ENCODE measurements around the gene PALS2. TPM values are rescaled to one million over a fixed set of nuclear protein-coding genes. Genes with fewer than 3 reads are reported as not detected.

PALS2 gene
- total RNA-seq, 1 experiment from 2014 or later, result 42.4 TPM

DNA sequence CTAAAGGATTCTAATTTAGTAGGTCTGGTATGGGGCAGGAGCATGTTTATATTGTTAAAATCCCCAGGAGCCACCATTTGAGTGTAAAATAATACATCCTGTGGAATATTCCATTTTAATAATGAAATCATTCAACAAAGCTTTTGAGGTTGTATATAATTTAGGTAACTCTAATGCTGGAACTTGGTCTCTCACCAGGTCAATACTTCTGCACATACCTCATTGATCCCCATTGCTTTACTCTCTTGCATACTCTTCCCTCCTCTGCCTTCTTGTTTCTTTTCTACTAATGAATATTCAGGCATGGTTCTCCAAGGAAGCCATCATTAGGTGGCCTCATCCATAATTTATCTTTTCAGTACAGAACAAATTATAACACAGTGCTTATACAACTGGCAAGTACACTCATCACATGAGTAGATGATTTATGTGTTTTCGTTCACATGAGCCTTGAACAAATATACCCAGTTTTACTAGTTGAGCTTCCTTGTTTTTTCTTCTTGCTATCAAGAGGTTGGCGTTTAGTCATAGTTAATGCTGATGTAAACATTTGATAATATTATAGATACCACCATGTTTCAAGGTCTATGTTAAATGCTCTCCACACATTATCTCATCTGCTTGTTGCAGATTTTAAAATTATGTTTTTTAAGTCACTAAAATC is 7.2 kb downstream of the PALS2 start:
- peaks cover 83% of the 10 kb centered on the region for H3K79me2 ChIP-seq (ENCODE audit: low read depth)
- H3K4me1 ChIP-seq (replicated peaks; ENCODE audit: insufficient read depth), result peaks cover 27% of the 10 kb centered on the region
- H2AFZ ChIP-seq, result no peak overlapping the region
- H3K4me2 ChIP-seq, result peak overlapping the region; percentile 20; the same call in 1 of the 2 replicates
- H3K36me3 ChIP-seq (ENCODE audit: low read depth), result no peaks in the 10 kb centered on the region
- no peak for TF ChIP-seq EZH2 (IDR thresholded peaks at IDR 0.05; ENCODE audit: low read depth)
- TF ChIP-seq, protein P1, sequence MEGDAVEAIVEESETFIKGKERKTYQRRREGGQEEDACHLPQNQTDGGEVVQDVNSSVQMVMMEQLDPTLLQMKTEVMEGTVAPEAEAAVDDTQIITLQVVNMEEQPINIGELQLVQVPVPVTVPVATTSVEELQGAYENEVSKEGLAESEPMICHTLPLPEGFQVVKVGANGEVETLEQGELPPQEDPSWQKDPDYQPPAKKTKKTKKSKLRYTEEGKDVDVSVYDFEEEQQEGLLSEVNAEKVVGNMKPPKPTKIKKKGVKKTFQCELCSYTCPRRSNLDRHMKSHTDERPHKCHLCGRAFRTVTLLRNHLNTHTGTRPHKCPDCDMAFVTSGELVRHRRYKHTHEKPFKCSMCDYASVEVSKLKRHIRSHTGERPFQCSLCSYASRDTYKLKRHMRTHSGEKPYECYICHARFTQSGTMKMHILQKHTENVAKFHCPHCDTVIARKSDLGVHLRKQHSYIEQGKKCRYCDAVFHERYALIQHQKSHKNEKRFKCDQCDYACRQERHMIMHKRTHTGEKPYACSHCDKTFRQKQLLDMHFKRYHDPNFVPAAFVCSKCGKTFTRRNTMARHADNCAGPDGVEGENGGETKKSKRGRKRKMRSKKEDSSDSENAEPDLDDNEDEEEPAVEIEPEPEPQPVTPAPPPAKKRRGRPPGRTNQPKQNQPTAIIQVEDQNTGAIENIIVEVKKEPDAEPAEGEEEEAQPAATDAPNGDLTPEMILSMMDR (conservative IDR thresholded peaks at IDR 0.05), result no peak
- no peak overlapping the region for H3K4me3 ChIP-seq
- H3F3A ChIP-seq (ENCODE audit: insufficient read depth, low read depth), result peaks cover 10% of the 10 kb centered on the region; the same call in 1 of the 2 replicates
- no peaks in the 10 kb centered on the region; the same call in 1 of the 2 replicates for H3K9me3 ChIP-seq (ENCODE audit: insufficient read depth, low read depth)
- no peaks in the 10 kb centered on the region for H3K9me2 ChIP-seq (ENCODE audit: insufficient read depth)
- ChIA-PET POLR2A (ENCODE audit: unreplicated experiment) (interaction anchor here (0.6 kb wide), 1 partner anchor 138 kb away, joined by 3 read pairs; no protein-coding TSS in a partner anchor), CTCF (interaction anchor here (0.5 to 0.6 kb wide), 2 partner anchors 123 to 516 kb away, joined by 3 read pairs; no protein-coding TSS in a partner anchor)
- peak in 1 of 2 experiments; percentile 95 for DNase-seq
- peaks cover 19% of the 10 kb centered on the region for H4K20me1 ChIP-seq (ENCODE audit: insufficient read depth)
- intact Hi-C loops (cut with micrococcal nuclease; ENCODE audit: unreplicated experiment), result no loop called here
- no peaks in the 10 kb centered on the region for H3K27me3 ChIP-seq (ENCODE audit: insufficient read depth, low read depth)
- H3K27ac ChIP-seq, result peak overlapping the region; percentile 15; the same call in 1 of the 2 replicates
- no TSS peak for BruUV-seq (replicated peaks)

DNA sequence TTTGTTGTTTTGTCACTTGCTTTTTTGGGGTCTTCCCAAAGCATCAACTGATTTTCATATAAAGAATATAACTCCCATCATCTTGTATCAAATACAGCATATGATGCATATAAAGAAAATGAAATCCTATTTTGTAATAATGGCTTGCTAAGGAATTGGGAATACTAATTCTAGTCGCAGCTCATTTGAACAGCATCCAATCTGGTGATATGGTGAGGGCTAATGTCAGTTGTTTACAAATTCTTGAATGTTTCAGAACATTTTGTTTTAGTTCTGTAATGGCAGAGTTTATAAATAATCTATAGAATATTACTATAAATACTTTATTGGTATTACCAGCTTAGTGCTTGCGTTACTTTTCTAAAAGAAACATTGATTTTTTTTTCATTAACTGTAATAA is 8.9 kb downstream of the PALS2 start:
- Histone ChIP-seq H3K79me2 (ENCODE audit: low read depth) (peaks cover 83% of the 10 kb centered on the region), H3K4me3 (no peak overlapping the region), H2AFZ (no peak overlapping the region), H3K4me1 (replicated peaks; ENCODE audit: insufficient read depth) (peaks cover 20% of the 10 kb centered on the region), H3K36me3 (ENCODE audit: low read depth) (no peaks in the 10 kb centered on the region), H3K9me2 (ENCODE audit: insufficient read depth) (no peaks in the 10 kb centered on the region), H4K20me1 (ENCODE audit: insufficient read depth) (peaks cover 10% of the 10 kb centered on the region; the same call in 1 of the 2 replicates), H3K9me3 (ENCODE audit: insufficient read depth, low read depth) (no peaks in the 10 kb centered on the region; the same call in 1 of the 2 replicates), H3K27me3 (ENCODE audit: insufficient read depth, low read depth) (no peaks in the 10 kb centered on the region), H3K27ac (no peak overlapping the region), H3F3A (ENCODE audit: insufficient read depth, low read depth) (peaks cover 10% of the 10 kb centered on the region; the same call in 1 of the 2 replicates), H3K4me2 (no peak overlapping the region)
- BruUV-seq (replicated peaks), result no TSS peak
- no peak for DNase-seq
- POLR2A ChIA-PET (ENCODE audit: unreplicated experiment), result no interaction called here
- CTCF ChIA-PET, result no interaction called here
- intact Hi-C loops (cut with micrococcal nuclease; ENCODE audit: unreplicated experiment), result no loop called here
- no peak for TF ChIP-seq EZH2 (IDR thresholded peaks at IDR 0.05; ENCODE audit: low read depth)
- TF ChIP-seq, protein P1 (conservative IDR thresholded peaks at IDR 0.05), result no peak

- BruUV-seq (replicated peaks), result no TSS peak
Observed at GRCh38 chr7:24587853-24588252, 14.6 kb downstream of the PALS2 start.

More at GRCh38 chr7:24587853-24588252, 14.6 kb downstream of the PALS2 start:
- Histone ChIP-seq H3K9me2 (ENCODE audit: insufficient read depth) (no peaks in the 10 kb centered on the region), H3K36me3 (ENCODE audit: low read depth) (no peaks in the 10 kb centered on the region), H3K27ac (no peak overlapping the region), H3K4me1 (replicated peaks; ENCODE audit: insufficient read depth) (no peaks in the 10 kb centered on the region), H3K4me3 (no peak overlapping the region), H2AFZ (no peak overlapping the region), H3K27me3 (ENCODE audit: insufficient read depth, low read depth) (no peaks in the 10 kb centered on the region), H3F3A (ENCODE audit: insufficient read depth, low read depth) (no peaks in the 10 kb centered on the region), H3K4me2 (no peak overlapping the region), H4K20me1 (ENCODE audit: insufficient read depth) (peaks cover 11% of the 10 kb centered on the region), H3K79me2 (ENCODE audit: low read depth) (peaks cover 79% of the 10 kb centered on the region), H3K9me3 (ENCODE audit: insufficient read depth, low read depth) (no peaks in the 10 kb centered on the region; the same call in 1 of the 2 replicates)
- no peak for TF ChIP-seq EZH2 (IDR thresholded peaks at IDR 0.05; ENCODE audit: low read depth)
- TF ChIP-seq, protein P1 (conservative IDR thresholded peaks at IDR 0.05), result peak; percentile 63
- ChIA-PET CTCF (interaction anchor here (0.6 kb wide), 1 partner anchor 919 kb away, joined by 7 read pairs; no protein-coding TSS in a partner anchor), POLR2A (ENCODE audit: unreplicated experiment) (no interaction called here)
- no peak for DNase-seq
- intact Hi-C loops (cut with micrococcal nuclease; ENCODE audit: unreplicated experiment), result no loop called here

Measured in PC-9 (cell line).